KBM-7 (cell line): ENCODE results near the gene TMEM11.

Source experiments
- DNase-seq: peaks from one replicate; pipeline ENCODE4 v3.0.0-alpha.2; 2015
- in situ Hi-C: fragments of 300-500 bp; cut with MboI; formaldehyde crosslinking; loops from 2 replicates; pipeline ENCODE4 v1.14.3; 2020; ENCODE audit warnings: low sequenced_read_pairs, low pct_unique_long_range_greater_than_20kb, mixed read lengths

The TMEM11 gene

GRCh38 chr17:21214015-21214776 is at the start of gene TMEM11:
Gene TMEM11 (minus strand): TSS chr17:21214161. CDS start chr17:21214152, 9 bp downstream.
- in situ Hi-C loops: no loop called here
- peak; percentile 96 for DNase-seq

- DNase-seq: no peak
- in situ Hi-C loops: no loop called here
Measured at GRCh38 chr17:21263376-21263775, 49.4 kb upstream of the TMEM11 start.

- DNase-seq: no peak
- in situ Hi-C loops: no loop called here
Measured at GRCh38 chr17:21262259-21262993, 48.5 kb upstream of the TMEM11 start.

GRCh38 chr17:21258593-21258992 is 44.6 kb upstream of the TMEM11 start:
- DNase-seq: no peak
- in situ Hi-C loops: no loop called here

- no peak for DNase-seq
- in situ Hi-C loops: no loop called here
Measured at GRCh38 chr17:21253646-21254441, 39.9 kb upstream of the TMEM11 start.

- peak; percentile 80 for DNase-seq
- in situ Hi-C loops: no loop called here
Measured at GRCh38 chr17:21252796-21253645, 39.1 kb upstream of the TMEM11 start, which contains the start of gene NATD1. Gene NATD1 (minus strand): TSS chr17:21253410. CDS start chr17:21253264, 146 bp downstream.

GRCh38 chr17:21252289-21252795 is 38.4 kb upstream of the TMEM11 start:
- in situ Hi-C loops: no loop called here
- no peak for DNase-seq

GRCh38 chr17:21251337-21252010 is 37.5 kb upstream of the TMEM11 start:
- DNase-seq: no peak
- in situ Hi-C loops: no loop called here

- no peak for DNase-seq
- in situ Hi-C loops: no loop called here
Measured at GRCh38 chr17:21250854-21251253, 36.9 kb upstream of the TMEM11 start.

GRCh38 chr17:21249920-21250703 is 36.2 kb upstream of the TMEM11 start:
- no peak for DNase-seq
- in situ Hi-C loops: loop anchor here (25.0 kb wide), 1 partner anchor 113 kb away; the partner anchor contains the start of gene DHRS7B

- in situ Hi-C loops: loop anchor here (25.0 kb wide), 1 partner anchor 112 kb away; the partner anchor contains the start of gene DHRS7B
- no peak for DNase-seq
Measured at GRCh38 chr17:21249086-21249795, 35.3 kb upstream of the TMEM11 start.

GRCh38 chr17:21248500-21248899 is 34.5 kb upstream of the TMEM11 start:
- no peak for DNase-seq
- in situ Hi-C loops: loop anchor here (25.0 kb wide), 1 partner anchor 111 kb away; the partner anchor contains the start of gene DHRS7B

GRCh38 chr17:21247552-21248258 is 33.7 kb upstream of the TMEM11 start:
- no peak for DNase-seq
- in situ Hi-C loops: loop anchor here (25.0 kb wide), 1 partner anchor 110 kb away; the partner anchor contains the start of gene DHRS7B

GRCh38 chr17:21246698-21247097 is 32.7 kb upstream of the TMEM11 start:
- DNase-seq: no peak
- in situ Hi-C loops: loop anchor here (25.0 kb wide), 1 partner anchor 109 kb away; the partner anchor contains the start of gene DHRS7B

- in situ Hi-C loops: loop anchor here (25.0 kb wide), 1 partner anchor 108 kb away; the partner anchor contains the start of gene DHRS7B
- DNase-seq: no peak
Measured at GRCh38 chr17:21245639-21246084, 31.7 kb upstream of the TMEM11 start.
